ENCODE results near the gene LRRC3. TPM values are rescaled to one million over a fixed set of nuclear protein-coding genes. Genes with fewer than 3 reads are reported as not detected.

The LRRC3 gene
- total and polyA plus RNA-seq, 7 experiments from 2014 or later = 0.06 to 3.3 (median 0.89) TPM

DNA sequence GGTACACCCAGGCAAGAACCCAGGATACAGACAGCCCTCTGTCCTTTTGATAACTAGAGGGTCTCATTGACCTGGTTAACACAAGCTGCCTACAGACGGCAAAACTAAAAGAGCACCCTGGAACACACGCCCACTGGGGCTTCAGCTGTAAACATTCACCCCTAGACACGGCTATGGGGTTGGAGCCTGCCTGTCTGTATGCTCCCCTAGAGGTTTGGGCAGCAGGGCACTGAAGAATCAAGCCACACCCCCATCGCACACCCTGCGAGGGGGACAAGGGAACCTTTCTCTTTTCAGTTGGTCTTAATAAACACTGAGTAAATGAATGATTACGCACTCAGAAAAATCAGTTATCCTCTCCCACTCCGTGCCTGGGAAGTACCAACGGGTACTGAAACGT, 35.5 kb downstream of the LRRC3 start:
- Mint-ChIP-seq H3K36me3 (peaks cover 0 to 15% (median 8%) of the 10 kb centered on the region in 5 donors), H3K27me3 (peaks cover 0 to 12% (median 5%) of the 10 kb centered on the region in 5 donors), H3K27ac (no peak overlapping the region), H3K9me3 (peaks cover 4 to 20% (median 13%) of the 10 kb centered on the region in 11 donors), H3K4me1 (peaks cover 5 to 9% (median 6%) of the 10 kb centered on the region in 7 donors), H3K4me3 (no peak overlapping the region)
- peaks cover 0 to 7% of the 10 kb centered on the region in 2 donors for H3K4me1 ChIP-seq (ENCODE audit: control insufficient read depth in 2 of 2, insufficient read depth in 2 of 2, low read length in 2 of 2)
- POLR2A ChIA-PET = no interaction called here
- DNase-seq (no peak), ATAC-seq (no peak)
- no peak overlapping the region for H3K27ac ChIP-seq (ENCODE audit: low read depth, low read length)
- intact Hi-C loops (cut with micrococcal nuclease) = no loop called here
- H3K27me3 ChIP-seq (ENCODE audit: control insufficient read depth in 2 of 2, insufficient read depth in 2 of 2, low read length in 2 of 2) = peaks cover 0 to 4% of the 10 kb centered on the region in 2 donors
- H3K9me3 ChIP-seq (ENCODE audit: control insufficient read depth in 2 of 3, low read length in 3 of 3) = peaks cover 0 to 8% (median 5%) of the 10 kb centered on the region in 3 experiments
- no peak overlapping the region for H3K4me3 ChIP-seq (ENCODE audit: low read length)
- no peaks in the 10 kb centered on the region for H3K36me3 ChIP-seq (ENCODE audit: control insufficient read depth in 2 of 3, insufficient read depth in 3 of 3, low read length in 3 of 3)
- CTCF ChIA-PET = interaction anchor here (1.2 kb wide), 1 partner anchor 243 kb away, joined by 3 read pairs; no protein-coding TSS in a partner anchor

GRCh38 chr21:44492567-44493385, 37.5 kb downstream of the LRRC3 start:
- ChIA-PET POLR2A (no interaction called here), CTCF (no interaction called here)
- Mint-ChIP-seq H3K27ac (no peak overlapping the region), H3K4me3 (no peak overlapping the region), H3K27me3 (peaks cover 0 to 19% (median 8%) of the 10 kb centered on the region in 5 donors), H3K4me1 (peaks cover 0 to 7% (median 0%) of the 10 kb centered on the region in 7 donors), H3K9me3 (peaks cover 4 to 20% (median 13%) of the 10 kb centered on the region in 11 donors), H3K36me3 (peaks cover 0 to 15% (median 8%) of the 10 kb centered on the region in 5 donors)
- no peaks in the 10 kb centered on the region for H3K36me3 ChIP-seq (ENCODE audit: control insufficient read depth in 2 of 3, insufficient read depth in 3 of 3, low read length in 3 of 3)
- ATAC-seq = no peak
- peaks cover 0 to 8% (median 5%) of the 10 kb centered on the region in 3 experiments for H3K9me3 ChIP-seq (ENCODE audit: control insufficient read depth in 2 of 3, low read length in 3 of 3)
- no peak overlapping the region for H3K27ac ChIP-seq (ENCODE audit: low read depth, low read length)
- peaks cover 0 to 4% of the 10 kb centered on the region in 2 donors for H3K27me3 ChIP-seq (ENCODE audit: control insufficient read depth in 2 of 2, insufficient read depth in 2 of 2, low read length in 2 of 2)
- no peak for DNase-seq
- H3K4me1 ChIP-seq (ENCODE audit: control insufficient read depth in 2 of 2, insufficient read depth in 2 of 2, low read length in 2 of 2) = no peaks in the 10 kb centered on the region
- H3K4me3 ChIP-seq (ENCODE audit: low read length) = no peak overlapping the region
- intact Hi-C loops (cut with micrococcal nuclease) = no loop called here

GRCh38 chr21:44494418-44494817, 39.1 kb downstream of the LRRC3 start:
- POLR2A ChIA-PET = no interaction called here
- no peak overlapping the region for H3K4me3 Mint-ChIP-seq
- intact Hi-C loops (cut with micrococcal nuclease) = no loop called here
- DNase-seq (no peak), ATAC-seq (no peak)
- H3K9me3 Mint-ChIP-seq = peaks cover 4 to 20% (median 13%) of the 10 kb centered on the region in 11 donors
- H3K27ac ChIP-seq (ENCODE audit: low read depth, low read length) = no peak overlapping the region
- peaks cover 0 to 15% (median 8%) of the 10 kb centered on the region in 5 donors for H3K36me3 Mint-ChIP-seq
- no peak overlapping the region for H3K27ac Mint-ChIP-seq
- no peaks in the 10 kb centered on the region for H3K4me1 ChIP-seq (ENCODE audit: control insufficient read depth in 2 of 2, insufficient read depth in 2 of 2, low read length in 2 of 2)
- H3K4me1 Mint-ChIP-seq = peaks cover 0 to 7% (median 0%) of the 10 kb centered on the region in 7 donors
- H3K27me3 Mint-ChIP-seq = peaks cover 0 to 16% (median 5%) of the 10 kb centered on the region in 5 donors
- H3K36me3 ChIP-seq (ENCODE audit: control insufficient read depth in 2 of 3, insufficient read depth in 3 of 3, low read length in 3 of 3) = no peaks in the 10 kb centered on the region
- H3K27me3 ChIP-seq (ENCODE audit: control insufficient read depth in 2 of 2, insufficient read depth in 2 of 2, low read length in 2 of 2) = peaks cover 0 to 4% of the 10 kb centered on the region in 2 donors
- H3K4me3 ChIP-seq (ENCODE audit: low read length) = no peak overlapping the region
- peaks cover 0 to 8% (median 5%) of the 10 kb centered on the region in 3 experiments for H3K9me3 ChIP-seq (ENCODE audit: control insufficient read depth in 2 of 3, low read length in 3 of 3)
- CTCF ChIA-PET = interaction anchor here (1.0 kb wide), 1 partner anchor 16 kb away, joined by 3 read pairs; no protein-coding TSS in a partner anchor

GRCh38 chr21:44494956-44495355, 39.6 kb downstream of the LRRC3 start:
- peaks cover 4 to 20% (median 13%) of the 10 kb centered on the region in 11 donors for H3K9me3 Mint-ChIP-seq
- no peak overlapping the region for H3K27ac ChIP-seq (ENCODE audit: low read depth, low read length)
- CTCF ChIA-PET = interaction anchor here (1.0 kb wide), 1 partner anchor 16 kb away, joined by 3 read pairs; no protein-coding TSS in a partner anchor
- no peak overlapping the region for H3K4me3 Mint-ChIP-seq
- H3K4me3 ChIP-seq (ENCODE audit: low read length) = no peak overlapping the region
- no peak for DNase-seq
- H3K27ac Mint-ChIP-seq = no peak overlapping the region
- ATAC-seq = no peak
- no peaks in the 10 kb centered on the region for H3K36me3 ChIP-seq (ENCODE audit: control insufficient read depth in 2 of 3, insufficient read depth in 3 of 3, low read length in 3 of 3)
- POLR2A ChIA-PET = no interaction called here
- no peaks in the 10 kb centered on the region for H3K4me1 ChIP-seq (ENCODE audit: control insufficient read depth in 2 of 2, insufficient read depth in 2 of 2, low read length in 2 of 2)
- H3K36me3 Mint-ChIP-seq = peaks cover 0 to 15% (median 8%) of the 10 kb centered on the region in 5 donors
- peaks cover 0 to 4% of the 10 kb centered on the region in 2 donors for H3K27me3 ChIP-seq (ENCODE audit: control insufficient read depth in 2 of 2, insufficient read depth in 2 of 2, low read length in 2 of 2)
- peaks cover 0 to 8% (median 5%) of the 10 kb centered on the region in 3 experiments for H3K9me3 ChIP-seq (ENCODE audit: control insufficient read depth in 2 of 3, low read length in 3 of 3)
- intact Hi-C loops (cut with micrococcal nuclease) = no loop called here
- peaks cover 0 to 16% (median 5%) of the 10 kb centered on the region in 5 donors for H3K27me3 Mint-ChIP-seq
- H3K4me1 Mint-ChIP-seq = peaks cover 0 to 7% (median 0%) of the 10 kb centered on the region in 7 donors

GRCh38 chr21:44495611-44496563, 40.6 kb downstream of the LRRC3 start:
- Histone ChIP-seq H3K4me3 (ENCODE audit: low read length) (no peak overlapping the region), H3K36me3 (ENCODE audit: control insufficient read depth in 2 of 3, insufficient read depth in 3 of 3, low read length in 3 of 3) (no peaks in the 10 kb centered on the region), H3K27ac (ENCODE audit: low read depth, low read length) (no peak overlapping the region), H3K27me3 (ENCODE audit: control insufficient read depth in 2 of 2, insufficient read depth in 2 of 2, low read length in 2 of 2) (peaks cover 0 to 4% of the 10 kb centered on the region in 2 donors), H3K4me1 (ENCODE audit: control insufficient read depth in 2 of 2, insufficient read depth in 2 of 2, low read length in 2 of 2) (no peaks in the 10 kb centered on the region), H3K9me3 (ENCODE audit: control insufficient read depth in 2 of 3, low read length in 3 of 3) (peaks cover 0 to 8% (median 5%) of the 10 kb centered on the region in 3 experiments)
- Mint-ChIP-seq H3K27ac (no peak overlapping the region), H3K27me3 (peaks cover 0 to 16% (median 5%) of the 10 kb centered on the region in 5 donors), H3K36me3 (peaks cover 0 to 15% (median 8%) of the 10 kb centered on the region in 5 donors), H3K9me3 (peaks cover 4 to 20% (median 13%) of the 10 kb centered on the region in 11 donors), H3K4me3 (no peak overlapping the region), H3K4me1 (peaks cover 0 to 7% (median 0%) of the 10 kb centered on the region in 7 donors)
- ATAC-seq (no peak), DNase-seq (no peak)
- ChIA-PET CTCF (no interaction called here), POLR2A (no interaction called here)
- intact Hi-C loops (cut with micrococcal nuclease) = no loop called here

Data from naive thymus-derived CD4-positive, alpha-beta T cell (primary cell).